HG03342 (cell line): ENCODE measurements around the gene EIF3CL.
"Not testable (repeated sequence)": the region's sequence is repeated elsewhere in the genome, so short reads cannot be mapped to it uniquely, and the experiment has no call there.

ENCODE experiments used
- ATAC-seq: cut with Tn5 transposase; IDR thresholded peaks from one replicate; pipeline ENCODE4 v1.9.1; 2021; ENCODE audit warnings: mild to moderate bottlenecking, moderate library complexity; ENCODE audit not compliant: unreplicated experiment

The EIF3CL gene

DNA sequence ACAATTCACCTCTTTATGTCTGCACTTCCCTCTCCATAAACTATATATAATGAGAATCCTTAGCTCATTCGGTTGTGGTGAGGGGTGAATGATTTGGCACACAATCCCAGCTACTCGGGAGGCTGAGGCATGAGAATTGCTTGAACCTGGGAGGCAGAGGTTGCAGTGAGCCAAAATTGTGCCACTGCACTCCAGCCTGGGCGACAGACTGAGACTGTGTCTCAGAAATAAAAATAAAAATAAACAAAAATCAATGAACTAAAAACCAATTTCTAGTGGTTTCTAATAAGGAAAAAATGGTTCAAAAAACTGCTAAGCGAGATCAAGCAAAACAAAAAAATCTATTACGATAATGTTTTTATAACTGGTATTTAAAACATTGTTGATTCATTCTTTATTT lies 40.2 kb downstream of the EIF3CL start, which contains the start of gene NPIPB6:
Gene NPIPB6, minus strand, starts transcription at position 101 of the 400 bp plus-strand sequence. CDS start 686 bp downstream, outside the sequence.
- ATAC-seq = not testable (repeated sequence)

- ATAC-seq = not testable (repeated sequence)
These were observed 41.0 kb downstream of the EIF3CL start for GRCh38 chr16:28362600-28362999.

DNA sequence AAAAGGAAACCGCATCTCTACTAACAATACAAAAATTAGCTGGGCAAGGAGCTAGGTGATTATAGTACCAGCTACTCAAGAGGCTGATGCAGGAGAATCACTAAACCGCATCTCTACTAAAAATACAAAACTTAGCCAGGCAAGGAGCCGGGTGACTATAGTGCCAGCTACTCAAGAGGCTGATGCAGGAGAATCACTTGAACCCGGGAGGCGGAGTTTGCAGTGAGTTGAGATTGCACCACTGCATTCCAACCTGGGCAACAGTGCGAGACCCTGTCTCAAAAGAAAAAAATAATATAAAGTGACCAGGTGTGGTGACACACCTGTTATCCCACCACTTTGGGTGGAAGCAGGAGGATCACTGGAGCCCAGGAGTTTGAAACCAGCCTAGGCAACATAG lies 65.4 kb downstream of the EIF3CL start:
- ATAC-seq = not testable (repeated sequence)

DNA sequence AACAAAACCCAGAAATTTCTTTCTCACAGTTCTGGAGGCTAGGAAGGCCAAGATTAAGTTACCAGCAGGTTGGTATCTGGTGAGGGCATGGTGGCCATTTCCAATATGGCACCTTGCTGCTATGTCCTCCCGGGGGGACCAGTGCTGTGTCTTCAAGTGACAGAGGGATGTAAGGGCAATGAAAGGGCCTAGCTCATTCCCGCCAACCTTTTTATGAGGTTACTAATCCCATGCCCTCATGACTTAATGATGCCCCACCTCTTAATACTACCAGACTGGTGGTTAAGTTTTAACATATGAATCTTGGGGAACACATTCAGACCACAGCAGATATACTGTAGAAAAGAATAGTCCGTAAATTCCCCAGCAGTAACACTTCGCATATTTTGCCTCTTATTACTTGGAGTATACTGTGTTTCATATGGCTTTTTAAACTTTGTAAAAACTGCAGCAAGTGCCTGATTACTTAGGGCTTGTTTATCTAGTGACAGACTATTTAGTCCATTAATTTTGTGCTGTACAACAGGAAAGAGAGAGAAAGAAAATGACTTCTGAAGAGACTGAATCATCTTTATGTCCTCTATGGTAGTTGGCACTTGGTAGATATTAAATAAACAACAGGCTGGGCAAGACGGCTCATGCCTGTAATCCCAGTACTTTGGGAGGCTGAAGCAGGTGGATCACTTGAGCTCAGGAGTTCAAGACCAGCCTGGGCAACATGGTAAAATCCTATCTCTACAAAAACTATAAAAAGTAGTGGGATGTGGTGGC lies 66.5 kb downstream of the EIF3CL start:
- ATAC-seq = not testable (repeated sequence)

DNA sequence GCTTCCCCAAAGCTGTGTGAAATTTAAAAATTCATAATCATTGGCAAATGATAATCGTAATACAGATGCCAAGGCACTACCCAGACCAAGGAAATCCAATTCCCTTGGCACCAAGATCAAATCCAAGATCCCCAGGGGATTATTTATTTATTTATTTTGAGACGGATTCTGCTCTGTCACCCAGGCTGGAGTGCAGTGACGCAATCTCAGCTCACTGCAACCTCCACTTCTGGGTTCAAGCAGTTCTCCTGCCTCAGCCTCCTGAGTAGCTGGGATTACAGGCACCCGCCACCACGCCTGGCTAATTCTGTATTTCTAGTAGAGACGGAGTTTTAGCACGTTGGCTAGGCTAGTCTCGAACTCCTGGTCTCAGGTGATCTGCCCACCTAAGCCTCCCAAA lies 68.0 kb downstream of the EIF3CL start:
- not testable (repeated sequence) for ATAC-seq

GRCh38 chr16:28332632-28333031 lies 71.0 kb downstream of the EIF3CL start:
- ATAC-seq = not testable (repeated sequence)

DNA sequence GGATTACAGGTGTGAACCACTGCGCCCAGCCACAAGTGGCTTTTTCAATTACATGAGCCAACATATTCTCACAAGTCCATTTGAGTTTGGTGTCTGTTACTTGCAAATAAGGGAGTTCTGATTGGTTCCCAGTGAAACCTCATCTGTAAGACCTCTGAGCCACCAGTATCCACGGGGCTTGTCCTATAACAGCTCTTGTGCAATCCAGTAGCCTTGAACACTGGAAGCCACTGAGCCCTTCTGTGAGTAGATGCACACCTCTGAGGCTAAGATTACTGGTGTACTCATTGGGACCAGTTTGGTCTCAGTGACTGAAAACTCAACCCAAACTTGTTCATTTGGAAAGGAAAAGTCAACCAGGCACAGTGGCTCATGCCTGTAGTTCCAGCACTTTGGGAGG lies 72.7 kb downstream of the EIF3CL start:
- ATAC-seq = not testable (repeated sequence)

DNA sequence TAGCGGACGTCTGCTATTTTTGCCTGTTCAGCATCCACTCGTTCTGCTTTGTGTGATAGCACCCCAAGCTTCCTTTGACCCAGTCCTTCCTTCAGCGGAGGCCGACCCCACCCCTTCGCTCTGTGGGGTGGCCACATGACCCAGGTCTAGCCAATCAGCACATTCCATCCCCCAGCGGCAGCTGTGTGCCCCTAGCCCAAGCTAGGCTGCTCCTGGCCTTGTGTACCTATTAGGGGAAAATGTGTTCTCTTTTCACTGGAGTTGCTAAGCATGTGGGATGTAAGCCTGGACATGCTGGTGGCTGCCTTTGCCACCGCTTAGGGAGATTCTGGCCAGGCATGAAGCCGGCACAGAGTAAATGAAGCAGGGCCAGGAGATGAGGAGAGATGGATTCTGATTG lies 73.4 kb downstream of the EIF3CL start:
- ATAC-seq = not testable (repeated sequence)
